CMK (cell line): ENCODE data around the gene TMEM272.

Experiments used
- DNase-seq: peaks from one replicate; pipeline ENCODE4 v3.0.0-alpha.2; 2010; ENCODE audit warnings: low read depth

TMEM272 gene, protein sequence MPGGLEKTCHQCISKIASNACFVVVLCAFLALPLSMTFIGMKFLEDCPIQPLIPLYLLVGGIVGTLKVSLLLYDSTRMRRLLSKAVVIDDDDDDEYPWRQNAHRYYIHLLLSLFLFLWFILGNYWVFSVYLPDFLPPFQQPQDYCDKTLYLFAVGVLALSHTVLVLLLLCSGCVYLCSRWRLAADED

DNA sequence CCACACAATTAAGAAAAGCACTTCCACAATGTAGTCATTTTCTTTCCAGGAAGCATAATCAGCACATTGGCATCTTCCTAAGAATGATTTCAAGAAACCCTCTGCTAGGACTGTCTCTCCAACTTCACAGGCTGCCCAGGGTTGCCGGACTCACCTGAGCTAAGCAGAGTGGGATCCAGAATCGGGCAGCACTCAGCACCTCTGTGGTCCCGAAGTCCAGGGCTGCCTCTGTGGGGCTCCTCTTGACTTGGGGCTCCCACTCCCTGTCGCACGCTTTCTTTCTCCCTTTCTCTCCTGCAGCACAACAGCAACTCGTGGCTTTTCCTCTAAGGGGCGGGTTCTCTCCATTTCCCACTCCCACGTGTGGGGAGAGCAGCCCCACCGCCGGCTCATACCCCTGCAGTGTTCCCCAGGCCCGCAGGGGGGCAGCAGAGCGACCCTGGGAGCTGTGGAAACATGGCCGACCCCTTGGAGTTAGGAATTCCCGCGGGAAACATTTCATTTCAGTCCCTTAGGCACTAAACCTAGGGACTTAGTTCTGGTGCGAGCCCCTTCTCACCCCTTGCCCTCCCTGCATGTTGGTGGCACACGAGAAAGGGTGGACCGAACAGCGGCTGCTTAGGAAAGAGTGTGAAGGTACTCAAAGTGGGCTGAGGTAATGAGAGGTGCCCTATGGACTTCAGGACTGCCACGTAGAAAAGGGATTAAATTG lies at the start of gene TMEM272:
Gene TMEM272 (minus strand): TSS at position 316 of the 712 bp plus-strand sequence. CDS start 6,647 bp downstream, outside the sequence.
- DNase-seq = peak; percentile 31

DNA sequence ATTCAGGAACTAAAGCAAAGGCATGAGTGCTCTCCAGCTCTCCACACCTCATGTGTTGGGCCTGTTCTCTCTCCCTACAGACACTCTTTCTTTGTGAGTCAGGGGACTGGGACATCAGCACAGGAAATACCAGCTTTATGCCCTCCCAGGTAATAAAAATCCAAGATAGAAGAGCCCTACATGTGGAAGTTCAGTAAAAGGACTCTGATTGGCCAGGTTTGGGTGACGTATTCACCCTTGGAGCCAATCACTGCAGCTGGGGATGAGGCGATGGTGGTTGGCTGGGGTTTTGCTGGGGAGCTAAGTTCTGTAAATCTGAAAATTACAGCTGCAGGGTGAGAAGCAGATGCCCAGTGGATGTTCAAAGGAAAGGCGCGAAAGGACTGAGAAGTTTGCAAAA lies 49.3 kb upstream of the TMEM272 start:
- DNase-seq = no peak

DNA sequence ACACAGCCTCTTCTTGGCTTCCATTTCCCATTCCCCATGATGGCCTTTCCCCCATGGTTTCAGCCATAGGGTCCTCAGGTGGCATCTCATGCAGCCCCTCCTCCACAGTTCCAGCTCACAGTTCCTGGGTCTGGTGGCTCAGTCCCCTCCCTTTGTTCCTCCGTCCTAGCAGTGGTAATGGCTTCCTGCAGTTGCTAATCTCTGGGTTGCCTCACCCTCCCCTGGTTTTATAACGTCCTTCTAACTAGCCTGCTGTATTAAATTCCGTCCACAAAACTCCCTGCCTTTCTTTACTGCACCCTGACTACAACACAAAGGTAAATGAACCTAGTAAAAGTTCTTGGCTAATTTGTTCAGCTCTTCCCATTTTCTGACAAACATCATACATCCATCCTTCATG lies 47.7 kb upstream of the TMEM272 start:
- DNase-seq = no peak

DNA sequence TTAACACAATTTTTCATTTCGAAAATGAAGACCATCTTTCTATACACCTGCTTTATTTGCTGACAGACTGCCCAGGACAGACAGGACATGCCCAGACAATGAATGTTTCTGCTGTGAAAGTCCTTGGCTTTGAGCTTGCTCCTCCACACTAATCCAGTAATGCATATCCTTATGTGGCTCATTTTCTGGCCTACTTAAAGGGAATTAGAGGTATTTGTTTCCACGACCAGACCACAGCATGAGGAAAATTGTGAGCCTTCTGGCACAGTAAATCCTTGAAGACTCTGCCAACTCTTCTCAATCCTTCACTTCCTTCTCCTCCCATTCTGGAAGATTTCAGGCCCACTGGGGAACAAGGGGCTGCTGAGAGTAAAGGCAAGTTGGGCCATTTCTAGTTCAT lies 42.5 kb upstream of the TMEM272 start:
- no peak for DNase-seq

DNA sequence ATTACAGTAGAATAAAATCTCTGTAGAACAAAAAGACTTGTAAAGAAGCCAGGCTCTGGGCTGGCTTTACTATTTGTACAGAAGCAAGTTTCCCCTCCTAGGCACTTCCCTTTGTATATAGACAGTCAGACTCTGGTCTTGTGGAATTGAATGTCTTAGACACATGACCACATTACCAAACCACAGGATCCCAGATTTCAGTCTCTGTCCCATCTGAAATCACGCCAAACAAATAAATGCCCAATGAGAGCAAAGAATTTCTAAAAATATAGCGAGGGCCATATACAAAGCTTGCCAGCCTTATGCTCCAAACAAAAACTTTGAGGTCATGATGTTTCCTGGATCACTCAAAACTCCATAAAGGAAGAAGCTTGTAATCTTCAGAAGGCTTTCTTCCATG lies 40.7 kb upstream of the TMEM272 start:
- no peak for DNase-seq

DNA sequence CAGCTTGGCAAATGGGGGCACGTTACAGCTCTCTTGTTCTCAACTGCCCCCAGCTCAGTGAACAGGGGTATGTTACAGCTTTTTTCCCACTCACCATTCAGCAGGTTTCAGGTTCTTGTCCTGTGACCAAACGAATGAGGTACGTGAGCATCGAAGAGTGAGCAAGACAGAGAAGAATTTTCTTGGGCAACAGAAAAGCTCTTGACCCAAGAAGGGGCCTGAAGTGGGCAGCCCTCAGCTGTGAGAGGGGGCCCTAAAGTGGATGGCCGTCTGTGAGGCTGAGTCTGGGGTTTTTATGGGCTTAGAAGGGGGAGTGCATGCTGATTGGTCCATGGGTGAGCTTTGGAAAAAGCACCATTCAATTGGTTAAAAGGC lies 38.2 kb upstream of the TMEM272 start:
- no peak for DNase-seq

DNA sequence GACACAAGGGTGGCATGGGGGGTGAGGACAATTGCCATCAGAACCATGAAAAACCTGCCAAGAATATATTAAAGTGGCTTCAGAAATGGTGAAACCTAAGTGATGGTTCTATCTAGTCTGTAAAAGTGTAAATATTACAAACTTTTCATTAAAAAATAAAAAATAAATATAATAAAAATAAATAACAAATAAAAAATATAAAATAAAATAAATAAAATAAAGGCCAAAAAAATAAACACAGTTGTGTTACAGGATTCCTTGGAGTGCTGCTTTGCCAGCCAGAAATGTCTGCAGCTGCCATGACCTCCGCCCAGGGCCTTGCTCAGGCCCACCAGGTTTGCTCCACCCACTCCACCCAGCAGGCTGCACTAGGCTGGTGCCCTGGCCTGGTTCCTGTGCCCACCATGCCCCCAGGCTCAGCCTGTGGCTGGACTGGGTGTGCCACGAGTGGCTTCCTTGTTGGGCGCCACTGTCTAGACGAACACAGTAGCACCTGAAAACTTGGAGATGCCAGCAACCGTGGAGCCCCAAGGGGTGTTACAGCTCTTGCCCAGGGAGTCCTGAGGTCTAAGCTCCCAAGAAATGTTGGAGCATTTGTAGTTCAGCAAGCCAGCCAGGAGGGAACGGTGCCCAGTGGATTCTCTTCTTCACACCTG lies 37.7 kb upstream of the TMEM272 start:
- no peak for DNase-seq

DNA sequence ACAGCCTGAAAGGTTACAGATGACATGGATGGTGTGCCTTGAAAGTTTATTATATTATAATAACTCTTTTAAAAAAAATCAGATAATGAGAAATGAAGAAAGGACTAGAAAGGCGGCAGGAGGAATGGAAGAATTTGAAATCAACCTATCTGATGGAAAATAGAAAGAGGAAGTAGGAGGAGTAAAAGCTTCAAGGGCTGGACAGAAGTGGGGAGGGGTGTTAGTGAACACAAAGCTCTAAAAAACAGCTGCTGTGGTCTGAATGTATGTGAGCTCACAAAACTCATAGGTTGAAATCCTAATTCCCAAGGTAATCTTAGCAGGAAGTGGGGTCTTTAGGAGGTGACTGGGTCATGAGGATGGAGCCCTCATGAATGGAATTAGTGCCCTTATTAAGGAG lies 36.3 kb upstream of the TMEM272 start:
- no peak for DNase-seq

DNA sequence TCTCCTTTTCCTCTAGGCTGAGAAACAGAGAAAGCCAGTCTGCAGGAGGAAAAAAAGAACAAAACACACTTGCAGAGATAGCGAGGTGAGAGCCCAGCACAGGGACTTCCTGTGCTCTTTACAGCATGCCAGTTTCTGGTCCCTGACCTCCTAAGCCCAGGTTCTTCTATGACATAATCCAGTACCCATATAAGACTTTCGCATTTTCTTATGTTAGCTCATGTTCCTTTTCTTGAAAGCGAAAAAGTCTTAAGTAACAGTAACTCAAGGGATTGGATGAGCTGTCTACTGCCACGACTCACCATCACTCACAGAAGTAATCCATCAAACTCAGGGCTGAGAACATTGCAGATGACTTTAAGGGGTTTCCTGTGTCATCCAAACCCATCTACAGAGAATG lies 34.2 kb upstream of the TMEM272 start:
- DNase-seq = no peak

DNA sequence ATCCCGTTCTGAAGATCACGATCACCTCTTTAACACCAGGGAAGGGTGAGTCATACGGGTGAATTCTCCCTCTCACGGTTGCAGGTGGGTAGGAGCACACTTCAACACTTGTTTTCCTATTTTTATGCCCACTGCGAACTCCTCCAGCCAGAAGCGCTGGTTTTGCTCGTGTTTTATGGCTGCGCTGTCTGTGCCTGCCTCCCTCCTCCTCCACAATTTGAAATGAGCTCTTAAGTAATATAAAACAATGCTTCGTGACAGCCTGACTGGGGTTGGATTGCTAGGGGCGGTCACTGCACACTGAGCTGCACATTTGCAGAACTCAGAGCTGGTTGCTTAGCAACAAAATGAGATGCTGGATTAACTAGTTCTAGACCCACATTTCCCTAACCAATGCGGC lies 29.7 kb upstream of the TMEM272 start:
- DNase-seq = no peak

DNA sequence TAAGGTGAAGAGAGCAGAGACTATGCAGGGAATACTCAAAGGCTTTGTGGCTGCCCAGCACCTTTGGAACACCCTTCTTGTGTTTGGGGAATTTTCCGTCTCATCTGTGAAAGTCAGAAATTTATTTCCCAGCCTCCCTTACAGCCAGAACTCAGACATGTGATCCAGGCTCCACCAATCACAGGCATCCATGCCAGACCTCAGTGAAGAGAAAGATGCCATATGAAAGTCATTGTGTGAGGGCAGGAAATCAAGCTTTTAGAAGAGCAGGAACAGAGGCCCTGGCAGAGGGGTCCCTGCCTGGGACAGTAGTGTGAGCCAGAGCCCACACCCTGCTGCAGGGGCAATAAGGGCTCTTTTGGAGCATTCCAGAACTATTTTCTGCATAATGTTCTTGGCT lies 28.9 kb upstream of the TMEM272 start:
- DNase-seq = no peak

DNA sequence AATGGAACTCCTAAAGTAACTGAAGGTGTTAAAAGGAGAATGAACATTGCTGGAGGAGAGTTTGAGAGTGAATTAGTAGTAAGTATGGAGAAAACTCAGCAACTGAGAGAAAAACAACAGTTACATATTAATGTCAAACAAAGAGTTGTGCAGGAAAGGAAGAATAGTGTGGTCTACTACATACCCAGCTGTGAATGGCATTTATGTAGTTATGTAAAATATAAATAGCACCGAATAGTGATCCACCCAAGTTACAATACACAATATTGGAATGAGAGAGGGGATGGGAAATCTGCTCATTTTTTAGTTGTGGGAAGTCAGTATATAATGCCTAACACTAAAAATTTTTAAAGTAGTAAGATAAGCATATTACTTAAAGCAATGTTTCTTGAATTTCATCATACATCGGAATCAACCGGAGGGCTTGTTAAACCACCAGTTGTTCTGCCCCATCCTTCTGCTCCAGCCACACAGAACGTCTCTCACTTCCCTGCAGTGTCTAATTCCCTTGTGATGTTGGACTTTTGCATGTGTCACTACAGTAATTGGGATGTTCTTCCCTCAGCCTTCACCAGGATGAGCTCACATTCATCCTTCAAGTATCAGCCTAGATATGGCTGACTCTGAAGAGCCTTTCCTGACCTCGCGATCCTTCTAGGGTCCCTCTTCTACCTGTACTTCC lies 28.3 kb upstream of the TMEM272 start:
- no peak for DNase-seq

DNA sequence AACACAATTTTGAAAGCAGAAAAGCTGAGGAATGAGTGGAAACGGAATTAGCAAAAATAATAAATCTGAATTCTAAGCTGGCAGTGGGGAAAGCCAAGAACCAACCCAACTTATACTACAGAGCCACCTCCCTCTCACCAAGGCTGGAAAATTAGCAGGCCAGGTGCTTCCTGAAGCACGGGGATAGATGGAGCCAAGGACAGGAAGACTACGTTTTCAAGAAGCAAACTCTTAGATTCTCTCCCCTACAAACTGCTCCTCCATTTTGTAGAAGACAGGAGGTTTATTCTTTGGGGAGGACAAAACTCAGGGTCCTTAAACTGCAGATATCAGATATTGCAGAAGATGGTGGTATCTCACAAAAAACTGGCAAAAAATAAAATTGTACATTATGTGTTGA lies 25.6 kb upstream of the TMEM272 start:
- DNase-seq = no peak

DNA sequence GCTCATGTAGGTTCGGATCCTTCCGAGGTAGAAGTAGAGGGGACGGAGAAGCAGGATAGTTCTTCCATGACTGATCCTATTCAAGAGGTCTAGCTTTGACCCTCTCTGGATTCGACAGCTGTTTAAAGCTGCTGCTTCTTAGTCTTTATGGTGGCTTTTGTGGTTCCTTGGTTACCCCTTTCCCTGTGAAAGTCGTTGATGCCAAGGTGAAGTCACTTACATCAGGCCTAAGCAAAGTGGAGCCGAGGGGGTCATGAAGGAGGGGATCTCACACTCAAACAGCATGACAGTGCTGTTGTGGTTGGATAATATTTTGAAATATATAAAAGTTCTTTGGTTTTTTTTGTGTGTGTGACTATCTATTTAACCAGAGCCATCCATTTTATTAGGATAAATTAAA lies 24.9 kb upstream of the TMEM272 start:
- no peak for DNase-seq

DNA sequence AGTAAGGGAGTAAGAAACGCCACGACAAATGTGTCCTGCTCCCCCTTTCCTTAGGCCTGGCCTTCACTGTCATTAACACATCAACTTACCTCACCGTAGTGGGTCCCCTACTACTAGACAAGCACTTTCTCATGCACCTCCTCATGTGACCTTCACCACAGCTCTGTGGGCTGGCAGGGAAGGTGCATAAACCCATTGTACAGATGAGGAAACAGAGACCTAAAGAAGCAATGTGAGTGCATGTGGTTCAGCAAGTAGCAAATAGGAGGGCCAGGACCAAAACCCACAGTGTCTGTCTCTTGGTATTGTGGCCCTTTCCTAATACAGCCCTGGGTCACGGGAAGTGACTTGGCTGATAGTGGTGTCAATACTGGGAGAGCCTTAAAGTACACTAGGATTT lies 22.1 kb upstream of the TMEM272 start:
- no peak for DNase-seq

DNA sequence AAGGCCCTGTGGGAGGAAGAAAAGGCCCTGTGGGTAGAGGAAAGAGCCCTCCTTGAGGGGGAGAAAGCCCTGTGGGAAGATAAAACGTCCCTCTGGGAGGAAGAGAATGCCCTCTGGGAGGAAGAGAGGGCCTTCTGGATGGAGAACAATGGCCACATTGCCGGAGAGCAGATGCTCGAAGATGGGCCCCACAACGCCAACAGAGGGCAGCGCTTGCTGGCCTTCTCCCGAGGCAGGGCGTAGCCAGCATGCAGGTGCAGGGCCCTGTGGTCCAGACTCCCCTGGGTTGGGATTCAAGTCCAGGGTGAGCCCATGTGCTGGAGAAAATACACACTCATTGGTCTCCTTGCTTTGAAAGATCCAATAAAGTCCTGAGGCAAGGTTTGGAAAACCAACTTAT lies 20.9 kb upstream of the TMEM272 start:
- DNase-seq = no peak

DNA sequence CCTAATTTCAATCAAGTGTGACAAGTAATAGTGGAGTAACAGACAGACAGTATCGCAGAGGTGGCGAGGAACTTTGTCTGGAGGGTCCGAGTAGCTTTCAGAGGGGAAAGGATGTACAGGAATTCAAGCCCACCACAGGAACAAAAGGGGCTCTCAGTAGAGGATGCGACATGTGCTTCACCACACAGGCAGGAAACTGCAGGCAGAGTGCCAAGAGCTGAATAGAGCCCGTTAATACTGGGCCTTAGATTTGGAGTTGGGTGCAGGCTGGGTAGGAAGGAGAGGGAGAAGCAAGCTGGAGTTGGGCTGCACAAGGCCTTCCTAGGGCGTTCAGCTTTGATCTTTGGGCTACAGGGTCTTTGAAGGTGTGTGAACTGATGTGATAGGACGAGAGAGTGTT lies 18.0 kb upstream of the TMEM272 start:
- DNase-seq = no peak

DNA sequence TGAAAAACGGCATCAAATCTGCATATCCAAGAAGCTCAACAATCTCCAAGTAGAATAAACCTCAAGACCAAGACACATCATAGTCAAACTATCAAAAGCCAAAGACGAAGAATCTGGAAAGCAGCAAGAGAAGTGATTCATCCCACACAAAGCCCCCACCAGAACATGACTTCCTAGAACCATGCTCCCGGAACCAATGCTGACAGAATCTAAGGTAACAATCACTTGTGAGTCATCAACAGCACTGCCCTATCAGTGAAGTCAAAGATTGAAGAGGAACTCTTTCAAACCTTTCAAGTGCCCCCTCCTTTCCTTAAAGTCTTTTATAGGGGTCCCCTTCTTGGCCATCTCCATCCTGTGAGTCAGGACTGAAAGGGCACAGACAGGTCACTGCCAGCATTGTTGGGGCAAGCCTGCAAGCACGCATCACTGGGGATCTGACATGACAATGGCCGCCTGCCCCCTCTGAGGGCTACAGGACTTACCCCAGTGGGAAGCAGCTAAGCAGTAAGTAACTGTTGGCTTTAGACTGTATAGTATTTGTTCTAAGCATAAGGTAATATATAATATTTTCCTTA lies 16.8 kb upstream of the TMEM272 start, which contains the start of gene CCDC70:
Gene CCDC70 (plus strand): TSS at position 247 of the 578 bp plus-strand sequence. CDS start 3,443 bp downstream, outside the sequence.
- DNase-seq = no peak

DNA sequence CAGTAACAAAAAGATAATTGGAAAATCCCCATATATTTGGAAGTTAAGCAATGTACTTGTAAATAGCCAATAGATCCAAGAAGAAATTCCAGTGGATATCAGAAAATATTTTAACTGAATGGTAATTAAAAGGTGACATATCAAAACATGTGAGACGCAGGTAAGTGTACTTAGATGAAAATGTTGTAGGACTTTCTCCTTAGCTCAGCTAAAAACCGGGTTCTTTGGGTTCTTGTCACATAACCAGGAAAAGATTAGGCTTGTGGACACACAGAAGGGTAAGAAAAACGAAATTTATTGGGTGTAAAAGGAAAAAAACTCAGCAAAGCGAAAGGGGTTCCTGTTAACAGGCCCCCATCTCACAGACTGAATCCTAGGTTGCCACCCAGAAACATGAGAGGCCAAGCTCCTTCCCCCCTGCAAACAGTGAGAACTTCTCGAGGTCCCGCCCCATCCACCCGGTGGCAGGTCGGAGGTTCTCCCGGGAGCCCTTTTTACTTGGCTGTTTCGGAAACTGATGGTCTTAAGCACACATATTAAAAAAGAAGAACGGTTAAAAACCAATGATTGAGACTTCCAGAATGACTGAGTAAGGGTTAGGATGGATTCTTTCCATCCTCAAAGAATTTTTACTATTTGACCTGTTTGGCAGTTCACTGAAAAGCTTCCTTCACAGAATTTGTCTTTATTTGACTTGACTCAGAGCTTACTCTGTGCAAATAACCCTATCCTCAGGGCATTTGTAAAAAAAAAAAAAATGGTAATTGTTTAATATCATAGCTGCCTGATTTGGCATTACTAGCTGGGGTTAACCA lies 13.7 kb upstream of the TMEM272 start:
- DNase-seq = no peak

DNA sequence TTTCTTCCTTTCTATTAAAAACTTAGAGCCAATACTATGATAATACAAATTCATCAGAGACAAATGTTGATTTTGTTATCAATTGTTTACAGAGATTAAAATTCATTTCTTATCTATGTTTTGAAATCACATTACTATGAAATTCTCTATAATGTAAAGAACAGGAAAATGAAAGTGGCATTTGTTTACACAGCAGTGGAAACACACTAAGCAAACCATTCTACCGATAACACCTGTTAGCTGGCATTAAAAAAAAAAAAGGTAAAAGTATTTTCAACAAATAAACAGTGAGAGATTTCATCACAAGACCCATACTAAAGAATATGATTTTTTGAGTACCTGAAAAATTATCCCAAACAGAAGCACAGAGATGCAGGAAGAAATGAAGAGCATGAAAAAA lies 12.0 kb upstream of the TMEM272 start:
- no peak for DNase-seq

DNA sequence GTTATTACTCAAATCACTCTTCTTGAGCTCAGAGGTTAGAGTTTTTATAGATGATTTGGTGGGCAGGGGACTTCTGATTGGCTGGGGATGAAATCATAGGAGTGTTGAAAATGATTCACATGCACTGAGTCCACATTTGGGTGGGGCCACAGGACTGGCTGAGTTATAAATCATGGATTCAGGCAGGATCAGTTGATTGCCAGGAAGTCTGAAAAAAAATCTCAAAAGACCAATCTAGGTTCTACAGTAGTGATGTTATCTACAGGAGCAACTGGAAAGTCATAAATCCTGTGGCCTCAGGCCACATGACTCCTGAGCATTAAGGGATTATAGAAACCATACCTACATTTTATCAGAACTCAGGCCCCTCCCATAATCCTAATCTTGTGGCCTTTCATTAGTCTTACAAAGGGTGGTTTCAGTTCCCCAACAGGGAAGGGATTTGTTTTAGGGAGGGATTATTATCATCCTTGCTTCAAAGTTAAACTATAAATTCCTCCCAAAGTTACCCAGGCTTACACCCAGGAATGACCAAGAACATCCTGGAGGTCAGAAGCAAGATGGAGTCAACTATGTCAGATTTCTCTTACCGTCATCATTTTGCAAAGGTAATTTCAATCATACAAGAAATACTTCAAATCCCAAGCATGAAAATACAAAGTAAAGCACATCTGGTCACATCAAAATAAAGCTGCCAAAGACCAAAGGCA lies 11.2 kb upstream of the TMEM272 start:
- no peak for DNase-seq
